Cerebellar cortex (tissue), 1 donor: ENCODE data around the gene TENT4B.

Source experiments
- DNase-seq: peaks from one replicate; pipeline ENCODE4 v3.0.0-alpha.2; 2015; ENCODE audit warnings: low spot score

The TENT4B gene

DNA sequence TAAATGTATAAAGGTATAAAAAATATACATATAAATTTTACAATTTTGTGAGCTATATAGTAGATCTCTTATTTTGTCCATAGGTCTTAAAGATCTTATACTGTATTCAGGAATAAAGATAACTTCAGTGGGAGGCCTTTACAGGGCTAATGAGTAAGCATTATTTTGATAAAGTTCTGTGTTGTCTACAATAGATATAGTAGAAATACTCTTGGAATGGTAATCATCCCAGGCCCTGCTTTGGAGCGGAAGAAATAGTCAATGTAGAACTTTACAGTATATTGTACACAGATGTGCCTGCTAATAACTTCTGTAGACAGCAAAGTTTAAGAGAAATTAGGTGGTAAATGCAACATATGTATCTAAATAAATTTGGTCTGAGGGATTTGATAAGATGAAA, 42.6 kb downstream of the TENT4B start:
- DNase-seq: no peak

DNA sequence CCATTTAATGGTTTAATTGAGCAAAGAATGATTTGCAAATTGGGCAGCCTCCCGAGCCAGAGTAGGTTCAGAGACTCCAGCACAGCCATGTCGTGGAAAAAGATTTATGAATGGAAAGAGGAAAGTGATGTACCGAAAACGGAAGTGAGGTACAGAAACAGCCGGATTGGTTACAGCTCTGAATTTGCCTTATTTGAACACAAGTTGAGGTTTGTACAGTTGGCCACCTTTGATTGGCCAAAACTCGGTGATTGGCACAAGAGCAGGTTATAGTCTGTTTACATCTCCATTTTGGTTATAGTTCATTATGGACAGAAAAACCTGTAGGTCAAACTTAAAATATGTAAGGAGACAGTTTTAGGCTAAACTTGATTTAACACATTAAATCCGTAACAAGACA, 44.5 kb downstream of the TENT4B start:
- DNase-seq: no peak

DNA sequence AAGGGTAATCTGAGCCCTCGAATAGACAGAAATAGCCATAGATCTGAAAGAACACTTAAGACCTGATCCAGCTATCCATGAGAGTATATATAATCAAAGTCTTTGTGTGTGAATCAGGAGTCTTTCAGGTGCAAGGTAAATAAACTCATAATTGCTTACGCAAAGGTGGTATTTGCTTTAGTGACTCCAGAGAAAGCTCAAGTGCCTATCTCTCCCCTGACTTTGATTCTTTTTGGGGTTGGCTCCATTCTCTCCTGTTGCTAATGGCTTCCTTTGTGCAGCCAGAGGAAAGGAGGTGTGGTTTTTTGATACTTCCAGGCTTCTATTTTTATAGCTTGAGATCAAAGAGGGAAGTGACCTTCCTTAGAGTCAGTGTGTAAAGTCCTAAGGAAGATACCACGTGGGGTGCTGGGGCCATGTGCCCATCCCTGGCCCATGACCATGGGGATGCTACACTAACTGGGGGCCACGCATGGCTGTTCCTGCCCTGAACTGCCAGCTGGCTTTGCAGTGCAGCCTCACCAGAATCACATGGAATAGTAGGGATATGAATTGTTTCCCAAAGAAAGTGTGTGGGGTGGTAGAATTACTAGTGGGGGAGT, 45.8 kb downstream of the TENT4B start:
- no peak for DNase-seq

DNA sequence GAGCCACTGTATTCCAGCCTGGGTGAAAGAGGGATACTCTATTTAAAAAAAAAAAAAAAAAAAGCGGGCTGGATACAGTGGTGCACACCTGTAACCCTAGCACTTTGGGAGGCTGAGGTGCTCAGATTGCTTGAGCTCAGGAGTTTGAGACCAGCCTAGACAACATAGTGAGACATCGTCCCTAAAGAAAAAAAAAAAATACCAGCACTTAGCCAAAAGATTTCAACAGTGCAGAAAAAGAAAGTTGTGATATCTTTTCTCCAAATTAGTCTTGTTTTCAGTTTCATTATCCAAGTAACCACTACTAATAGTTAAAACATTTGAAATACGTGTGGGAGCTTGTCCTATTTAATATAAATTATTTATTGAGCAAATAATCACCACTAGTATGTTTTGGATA, 48.7 kb downstream of the TENT4B start:
- no peak for DNase-seq

DNA sequence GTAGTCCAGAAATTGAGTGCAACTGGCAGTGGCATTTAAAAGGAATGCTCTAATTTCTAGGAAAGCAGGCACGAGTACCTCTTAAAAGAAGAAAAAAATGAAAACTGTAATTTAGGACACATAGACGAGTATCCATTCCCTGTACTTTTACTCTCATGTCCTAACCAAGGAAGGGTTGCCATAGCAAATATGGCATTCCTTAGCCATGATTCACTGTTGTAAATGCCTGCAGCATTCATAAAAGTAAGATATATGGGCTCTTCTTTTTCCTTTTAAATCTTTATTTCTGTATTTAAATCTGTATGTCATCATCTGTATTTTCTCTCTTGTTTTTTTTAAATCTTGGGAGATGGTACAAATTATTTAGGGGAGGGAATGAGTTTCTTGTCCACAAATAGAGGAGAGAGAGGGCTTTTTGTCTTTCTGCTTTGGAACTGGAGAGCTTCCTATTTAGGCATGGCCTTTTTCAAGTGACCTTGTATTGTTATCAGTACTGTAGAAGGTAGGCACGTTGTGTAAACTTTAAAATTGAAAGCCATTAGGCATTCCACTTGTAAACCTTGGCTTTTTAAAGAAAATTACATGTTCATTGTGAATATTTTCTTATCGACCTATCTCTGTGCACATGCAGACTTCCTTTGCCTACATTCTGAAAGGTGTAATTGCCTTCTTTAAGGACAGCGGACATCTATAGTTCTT, 50.0 kb downstream of the TENT4B start:
- no peak for DNase-seq

DNA sequence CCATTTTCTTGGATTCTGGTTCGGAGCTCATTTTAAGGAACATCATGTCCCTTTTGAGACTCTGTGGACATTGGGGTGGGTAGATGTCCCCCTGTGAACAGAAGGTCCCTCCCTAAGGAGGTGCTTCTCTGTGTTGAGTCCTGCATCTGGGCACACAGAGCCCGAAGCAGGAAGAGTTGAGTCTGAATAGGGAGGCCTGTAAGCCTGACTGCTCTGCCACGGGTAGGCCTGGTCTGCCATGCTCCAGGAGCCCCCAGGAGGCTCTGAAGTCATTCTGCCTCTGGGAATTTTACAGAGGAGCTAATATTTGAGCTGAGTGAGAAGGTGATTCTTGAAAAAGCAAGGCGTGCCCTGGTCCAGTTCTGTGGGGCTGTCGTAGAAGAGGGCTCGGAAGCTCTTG, 50.6 kb downstream of the TENT4B start:
- no peak for DNase-seq

DNA sequence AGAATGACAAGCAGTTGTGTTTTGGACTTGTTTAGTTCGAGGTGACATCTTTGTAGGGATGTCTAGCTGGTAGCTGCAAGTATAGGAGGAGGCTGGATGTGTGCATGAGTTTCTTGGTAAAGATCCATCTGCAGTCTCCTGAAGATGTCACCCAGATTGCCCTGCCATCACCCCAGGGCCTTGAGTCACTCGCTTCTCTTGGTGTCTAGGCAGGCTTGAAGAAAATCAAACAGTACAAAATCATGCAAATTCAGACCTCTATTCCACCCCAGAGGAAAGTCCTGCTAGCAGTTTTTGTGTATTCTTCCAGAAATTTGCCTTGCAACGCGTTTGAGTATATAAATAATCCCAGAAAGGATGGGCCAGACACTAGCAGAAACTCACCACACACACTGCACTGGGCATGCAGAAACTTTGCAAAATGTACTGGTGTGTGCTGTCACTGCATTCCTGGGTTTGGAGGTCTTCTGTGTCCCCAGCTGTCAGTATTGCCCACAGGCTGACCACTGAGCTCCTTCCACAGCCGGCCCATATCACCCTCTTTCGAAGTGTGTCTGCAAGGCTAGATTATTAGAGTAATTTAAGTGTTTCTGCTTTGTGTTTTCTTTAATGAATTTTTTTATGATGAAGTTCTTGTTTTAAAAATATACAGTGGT, 51.5 kb downstream of the TENT4B start:
- no peak for DNase-seq

DNA sequence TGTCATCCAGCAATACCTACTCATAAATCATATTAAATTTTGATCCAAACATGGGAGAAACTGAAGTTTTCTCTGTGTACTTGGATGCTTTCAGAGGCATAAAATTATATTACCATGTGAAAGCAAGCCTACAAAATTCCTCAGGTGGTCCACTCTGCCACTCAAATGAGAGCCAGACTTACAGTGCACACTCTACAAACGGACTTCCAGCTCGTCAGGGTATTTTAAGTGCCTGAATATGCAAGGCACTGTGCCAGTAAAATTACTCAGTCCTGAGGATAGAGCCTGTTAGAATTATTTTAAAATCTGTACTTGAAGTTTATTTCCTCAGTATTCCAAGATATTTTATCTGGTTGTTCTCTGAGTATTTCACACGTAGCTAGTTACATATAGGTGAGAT, 54.5 kb downstream of the TENT4B start:
- no peak for DNase-seq

DNA sequence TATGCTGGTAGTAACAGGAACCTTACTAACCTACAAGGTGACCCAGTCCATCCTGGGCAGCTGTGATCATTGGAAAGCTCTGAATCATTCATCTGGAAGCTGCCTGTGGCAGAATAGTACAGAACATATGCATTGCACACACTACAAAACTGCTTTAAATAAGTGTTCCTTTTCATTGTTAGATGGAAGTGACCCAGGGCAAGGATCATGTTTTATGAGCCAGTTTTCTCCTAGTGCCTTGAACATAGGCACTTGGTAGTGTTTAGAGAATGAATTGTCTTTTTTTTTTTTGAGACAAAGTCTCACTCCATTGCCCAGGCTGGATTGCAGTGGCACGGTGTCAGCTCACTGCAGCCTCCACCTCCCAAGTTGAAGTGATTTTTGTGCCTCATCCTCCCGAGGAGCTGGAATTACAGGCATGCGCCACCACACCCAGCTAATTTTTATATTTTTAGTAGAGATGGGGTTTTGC, 55.4 kb downstream of the TENT4B start:
- no peak for DNase-seq

DNA sequence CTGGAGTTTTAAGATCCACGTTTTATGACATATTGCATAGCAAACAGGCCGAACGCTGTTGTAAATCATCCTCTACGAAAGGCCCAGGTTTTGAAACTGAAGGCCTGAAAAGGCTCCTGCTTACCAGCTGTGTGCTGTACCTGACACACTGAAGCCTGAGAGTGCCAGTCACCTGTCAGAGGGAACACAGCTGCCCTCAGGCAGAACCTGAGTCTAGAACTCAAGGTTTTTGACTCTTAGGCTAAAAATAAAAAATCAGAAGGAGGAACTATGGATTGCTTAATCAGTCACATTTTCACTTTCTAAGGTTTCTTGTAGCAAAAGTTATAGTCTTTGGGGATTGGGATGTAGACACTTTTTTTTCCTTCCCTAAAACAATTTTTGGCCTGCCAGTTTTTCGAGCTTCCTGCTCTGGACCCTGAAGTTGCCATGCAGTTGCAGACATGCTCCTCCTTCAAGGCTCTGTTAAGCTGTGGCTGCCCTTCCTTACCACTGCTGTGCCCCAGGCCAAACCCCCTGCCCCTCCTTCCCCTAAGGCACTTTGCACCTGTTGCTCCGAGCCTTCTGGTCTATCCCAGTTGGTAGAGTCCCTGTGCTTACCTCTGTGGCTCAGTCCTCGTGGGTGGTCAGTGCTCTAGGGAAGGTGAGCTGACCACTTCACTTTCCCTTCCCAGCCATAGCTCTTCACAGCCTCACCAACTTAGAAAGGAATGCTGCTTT, 56.6 kb downstream of the TENT4B start:
- DNase-seq: no peak

DNA sequence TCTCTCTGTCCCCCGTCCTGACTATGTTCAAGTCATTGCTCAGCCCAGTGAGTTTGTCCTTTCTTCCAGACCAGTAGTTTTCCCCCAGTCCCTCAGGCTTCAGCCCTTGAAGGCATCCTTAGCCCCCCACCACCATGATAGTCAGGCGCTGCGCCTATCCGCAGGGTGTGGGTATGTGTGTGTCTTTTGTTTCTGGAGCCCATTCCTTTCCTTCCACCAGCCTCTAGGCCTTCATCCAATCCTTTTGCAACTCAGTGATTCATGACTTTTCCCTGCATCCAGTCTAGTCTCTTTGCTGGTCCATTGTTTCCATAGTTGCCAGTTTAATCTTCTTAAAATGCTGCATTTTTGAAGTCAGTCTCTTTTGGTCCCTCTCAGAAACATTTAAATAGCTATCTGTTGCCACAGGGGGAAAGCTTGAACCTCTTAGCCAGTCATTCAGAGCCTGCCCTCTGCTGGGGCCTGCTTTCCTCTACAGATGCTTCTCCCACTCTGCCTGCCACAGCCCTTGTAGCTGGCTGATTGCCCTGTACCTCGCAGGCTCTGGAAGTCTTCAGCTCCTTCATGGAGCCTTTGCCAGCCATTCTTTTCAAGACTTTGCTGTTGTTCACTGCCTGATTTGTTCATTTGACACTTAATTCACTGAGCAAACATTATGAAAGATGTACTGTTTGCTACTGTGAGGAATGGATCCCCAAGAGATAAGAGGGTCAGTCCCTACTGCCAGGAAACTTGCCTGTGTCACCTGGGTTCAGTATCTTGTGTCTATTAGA, 57.3 kb downstream of the TENT4B start:
- DNase-seq: peak; percentile 84

DNA sequence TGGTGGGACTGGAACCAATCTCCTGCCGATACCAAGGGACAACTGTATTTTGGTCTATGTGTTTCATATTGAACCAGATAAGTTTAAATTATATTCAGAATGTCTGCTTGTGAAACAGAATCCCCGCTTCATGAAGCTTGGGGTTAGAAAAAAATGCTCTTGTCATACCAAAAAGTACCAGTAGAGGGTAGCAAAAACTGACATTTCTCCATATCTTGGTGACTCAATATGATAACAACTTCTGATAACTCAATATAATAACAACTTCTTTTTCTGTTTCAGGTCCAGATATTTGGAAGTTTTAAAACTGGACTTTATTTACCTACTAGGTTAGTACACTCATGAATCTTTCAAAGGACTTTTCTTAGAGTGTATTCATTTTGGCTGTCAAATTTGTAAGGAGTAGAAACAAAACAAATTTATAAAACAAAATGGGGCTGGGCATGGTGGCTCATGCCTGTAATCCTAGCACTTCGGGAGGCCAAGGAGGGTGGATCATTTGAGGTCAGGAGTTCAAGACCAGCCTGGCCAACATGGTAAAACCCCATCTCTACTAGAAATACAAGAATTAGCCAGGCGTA, 60.9 kb downstream of the TENT4B start:
- DNase-seq: peak; percentile 74

DNA sequence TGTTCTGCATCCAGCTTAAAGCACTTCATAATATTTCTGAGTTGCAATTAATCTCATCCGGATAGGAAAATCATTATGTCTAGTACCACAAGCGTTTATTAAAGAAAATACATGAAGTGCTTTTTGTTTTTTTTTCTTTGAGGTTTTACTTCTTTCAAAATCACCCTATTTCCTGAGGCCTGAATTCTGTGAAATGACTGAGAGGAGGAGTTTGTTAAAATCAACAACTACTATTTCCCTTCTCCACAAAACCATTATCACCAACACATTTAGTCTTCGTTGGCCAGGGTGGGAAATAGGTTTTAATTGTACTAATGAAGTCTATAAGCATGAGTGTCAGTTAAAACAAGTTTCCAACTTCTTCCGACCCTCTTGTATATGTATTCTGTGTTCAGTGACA, 62.6 kb downstream of the TENT4B start:
- DNase-seq: no peak

DNA sequence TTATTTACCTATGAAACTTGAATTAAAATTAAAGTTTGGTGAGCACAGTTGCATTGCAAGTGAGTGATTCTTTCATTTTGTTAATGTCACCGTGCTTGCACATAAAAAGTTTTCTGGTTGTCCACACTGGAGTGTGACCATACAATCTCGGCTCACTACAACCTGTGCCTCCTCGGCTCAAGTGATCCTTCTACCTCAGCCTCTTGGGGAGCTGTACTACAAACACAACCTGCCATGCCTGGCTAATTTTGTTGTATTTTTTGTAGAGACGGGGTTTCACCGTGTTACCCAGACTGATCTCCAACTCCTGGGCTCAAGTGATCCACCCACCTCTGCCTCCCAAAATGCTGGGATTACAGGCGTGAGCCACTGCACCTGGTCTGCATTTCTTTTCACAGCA, 63.1 kb downstream of the TENT4B start:
- DNase-seq: no peak

DNA sequence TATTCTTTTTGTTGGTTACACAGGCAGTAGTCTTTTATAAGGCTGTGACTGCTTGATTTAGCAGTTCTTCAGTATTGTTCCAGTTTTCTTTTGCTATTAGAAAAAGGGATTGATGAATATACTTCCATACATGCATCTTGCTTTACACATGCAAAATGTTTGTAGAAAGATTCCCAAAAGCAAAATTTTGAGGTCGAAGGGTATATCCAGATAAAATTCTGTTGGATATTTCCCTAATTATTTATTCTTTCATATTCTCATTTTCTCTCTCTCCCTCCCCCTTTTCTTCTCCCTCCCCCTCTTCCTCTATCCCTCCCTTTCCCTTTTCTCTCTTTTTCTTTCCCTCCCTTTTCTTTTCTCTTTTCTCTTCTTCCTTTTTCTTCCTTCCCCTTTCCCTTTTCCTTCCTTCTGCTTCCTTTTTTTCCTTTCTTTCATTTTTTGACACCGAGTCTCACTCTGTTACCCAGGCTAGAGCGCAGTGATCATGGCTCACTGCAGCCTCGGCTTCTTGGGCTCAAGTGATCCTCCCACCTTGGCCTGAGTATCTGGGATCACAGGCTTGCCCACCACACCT, 66.4 kb downstream of the TENT4B start:
- no peak for DNase-seq

DNA sequence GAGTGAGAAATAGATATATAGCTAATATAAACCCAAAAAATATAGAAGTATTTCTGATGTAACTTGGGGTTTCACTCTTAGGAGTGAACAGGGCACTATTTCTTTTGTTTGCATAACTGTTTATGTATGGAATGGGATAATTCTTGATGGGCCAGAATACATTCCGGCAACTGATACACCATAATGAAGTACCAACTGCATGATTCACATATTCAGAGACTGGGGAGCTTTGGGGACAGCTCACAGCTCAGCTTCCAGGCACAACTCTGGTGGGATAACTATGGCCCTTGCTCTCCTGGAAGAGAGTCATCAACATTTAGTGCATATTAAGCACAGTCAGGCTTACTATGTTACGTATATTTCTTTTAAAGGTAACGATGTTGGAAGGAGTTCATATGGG, 71.2 kb downstream of the TENT4B start:
- DNase-seq: no peak

DNA sequence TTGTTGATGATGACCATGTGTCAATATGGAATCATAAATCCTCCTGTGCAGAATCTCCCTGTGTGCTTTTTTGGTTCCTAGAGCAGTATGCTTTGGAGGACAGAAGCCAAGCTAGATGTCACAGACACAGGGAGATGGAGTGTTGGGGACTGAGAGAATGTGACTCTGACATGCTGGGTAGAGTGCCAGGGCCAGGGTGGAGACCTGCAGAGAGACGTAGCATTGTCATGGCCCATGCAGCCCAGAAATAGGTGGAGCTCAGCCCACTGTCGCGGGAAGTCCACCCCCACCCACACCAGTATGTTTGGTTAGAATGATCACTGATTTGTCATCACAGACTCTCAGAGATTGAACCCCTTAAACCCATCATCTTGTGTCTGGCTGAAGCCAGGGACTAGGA, 74.0 kb downstream of the TENT4B start:
- DNase-seq: no peak

DNA sequence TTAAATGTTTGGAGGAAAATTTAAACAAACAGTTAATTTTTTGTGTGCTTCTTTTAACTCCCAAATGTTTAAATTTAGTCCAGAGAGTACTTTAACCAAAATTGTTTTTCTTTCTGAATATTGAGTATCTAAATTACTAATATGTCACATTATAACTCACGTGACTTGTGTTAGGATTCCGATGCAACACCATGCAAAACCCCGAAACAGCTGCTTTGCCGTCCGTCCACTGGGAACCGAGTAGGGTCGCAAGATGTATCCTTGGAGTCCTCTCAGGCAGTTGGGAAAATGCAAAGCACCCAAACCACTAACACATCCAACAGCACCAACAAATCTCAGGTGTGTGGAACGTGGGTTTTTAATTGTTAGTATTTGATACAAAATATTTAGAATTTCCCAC, 74.6 kb downstream of the TENT4B start:
- no peak for DNase-seq

DNA sequence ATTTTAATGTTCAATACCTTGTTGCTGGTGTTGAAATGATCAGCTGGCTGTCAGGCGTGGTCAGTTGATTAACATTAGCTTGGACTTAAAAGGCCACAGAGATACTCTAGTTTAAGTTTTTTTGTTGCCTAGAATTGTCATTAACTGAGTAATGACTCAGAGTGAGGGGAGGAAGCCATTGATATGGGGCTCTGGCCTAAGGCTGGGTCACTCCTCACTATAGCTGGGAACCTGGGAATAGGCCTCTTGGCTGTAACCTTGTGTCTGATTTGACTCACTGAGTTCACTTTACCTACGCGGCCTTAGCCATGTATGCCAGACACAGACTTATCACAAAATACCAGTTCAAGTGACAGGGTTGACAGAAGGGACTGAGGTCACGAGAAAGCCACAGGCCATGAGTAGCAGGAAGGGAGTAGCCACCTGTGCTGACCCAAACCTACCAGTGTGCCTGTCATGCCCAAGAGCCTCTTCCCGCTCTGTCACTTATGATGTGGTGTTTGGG, 75.3 kb downstream of the TENT4B start:
- no peak for DNase-seq

DNA sequence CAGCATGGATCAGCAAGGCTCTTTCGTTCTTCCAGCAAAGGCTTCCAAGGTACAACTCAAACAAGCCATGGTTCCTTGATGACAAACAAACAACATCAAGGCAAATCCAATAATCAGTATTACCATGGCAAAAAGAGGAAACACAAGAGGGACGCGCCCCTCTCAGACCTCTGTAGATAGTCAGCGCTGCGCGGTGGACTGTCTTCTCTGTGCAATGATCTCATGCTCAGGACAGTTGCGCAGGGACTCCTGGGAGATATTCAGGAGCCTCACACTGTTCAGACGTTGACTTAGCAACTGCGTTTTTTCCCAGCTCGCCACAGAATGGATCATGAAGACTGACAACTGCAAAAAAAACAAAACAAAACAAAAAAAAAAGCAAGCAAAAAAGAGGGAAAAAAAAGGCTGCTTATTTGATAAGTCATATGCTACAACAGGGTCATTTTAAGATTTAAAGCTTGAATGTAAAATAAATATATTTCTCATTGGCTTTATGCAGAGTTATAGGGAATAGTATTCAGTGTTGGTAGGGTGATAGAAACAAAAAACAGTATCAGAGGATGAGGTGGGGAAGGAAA, 76.1 kb downstream of the TENT4B start:
- no peak for DNase-seq
